ENCODE results near the gene ARL6IP1. TPM values are rescaled to one million over a fixed set of nuclear protein-coding genes. Genes with fewer than 3 reads are reported as not detected.
A peak's percentile ranks its signal among the peaks of the same experiment; 100 is the strongest.
"Not testable (repeated sequence)": the region's sequence is repeated elsewhere in the genome, so short reads cannot be mapped to it uniquely, and the experiment has no call there.

Gene ARL6IP1
- total RNA-seq, 1 experiment from 2014 or later = 561 TPM

- no peak for DNase-seq (ENCODE audit: low read depth)
These were observed 1.1 kb downstream of the ARL6IP1 start for GRCh38 chr16:18800293-18800692.

- DNase-seq (ENCODE audit: low read depth) = no peak
These were observed 1.8 kb downstream of the ARL6IP1 start for GRCh38 chr16:18799500-18799899.

GRCh38 chr16:18797746-18798145 lies 3.6 kb downstream of the ARL6IP1 start:
- no peak for DNase-seq (ENCODE audit: low read depth)

- DNase-seq (ENCODE audit: low read depth) = no peak
These were observed 5.0 kb downstream of the ARL6IP1 start for GRCh38 chr16:18796377-18796776.

- no peak for DNase-seq (ENCODE audit: low read depth)
These were observed 8.4 kb downstream of the ARL6IP1 start for GRCh38 chr16:18792836-18793433.

GRCh38 chr16:18789850-18790706 lies 11.3 kb downstream of the ARL6IP1 start, which contains the start of gene RPS15A:
Gene RPS15A, minus strand, starts transcription at chr16:18790334. Its CDS starts 1,221 bp downstream, at chr16:18789113.
- peak; percentile 96 for DNase-seq (ENCODE audit: low read depth)

- DNase-seq (ENCODE audit: low read depth) = no peak
These were observed 11.9 kb downstream of the ARL6IP1 start for GRCh38 chr16:18789515-18789849.

- DNase-seq (ENCODE audit: low read depth) = no peak
These were observed 12.4 kb downstream of the ARL6IP1 start for GRCh38 chr16:18788828-18789514.

- DNase-seq (ENCODE audit: low read depth) = no peak
These were observed 16.3 kb downstream of the ARL6IP1 start for GRCh38 chr16:18784917-18785623.

- no peak for DNase-seq (ENCODE audit: low read depth)
These were observed 17.7 kb downstream of the ARL6IP1 start for GRCh38 chr16:18783430-18784341.

- DNase-seq (ENCODE audit: low read depth) = no peak
These were observed 18.5 kb downstream of the ARL6IP1 start for GRCh38 chr16:18782697-18783429.

- not testable (repeated sequence) for DNase-seq (ENCODE audit: low read depth)
These were observed 20.1 kb downstream of the ARL6IP1 start for GRCh38 chr16:18781232-18781631.

GRCh38 chr16:18780460-18781026 lies 20.8 kb downstream of the ARL6IP1 start:
- not testable (repeated sequence) for DNase-seq (ENCODE audit: low read depth)

GRCh38 chr16:18777664-18778063 lies 23.7 kb downstream of the ARL6IP1 start:
- not testable (repeated sequence) for DNase-seq (ENCODE audit: low read depth)

GRCh38 chr16:18776334-18776733 lies 25.0 kb downstream of the ARL6IP1 start:
- DNase-seq (ENCODE audit: low read depth) = not testable (repeated sequence)

GRCh38 chr16:18774651-18775050 lies 26.7 kb downstream of the ARL6IP1 start:
- DNase-seq (ENCODE audit: low read depth) = not testable (repeated sequence)

GRCh38 chr16:18772171-18772570 lies 29.2 kb downstream of the ARL6IP1 start:
- not testable (repeated sequence) for DNase-seq (ENCODE audit: low read depth)

GRCh38 chr16:18770336-18770962 lies 30.9 kb downstream of the ARL6IP1 start:
- DNase-seq (ENCODE audit: low read depth) = not testable (repeated sequence)

GRCh38 chr16:18767217-18767616 lies 34.1 kb downstream of the ARL6IP1 start:
- DNase-seq (ENCODE audit: low read depth) = not testable (repeated sequence)

All from HT1080 (cell line).